GM12865 (cell line): Measurements from ENCODE around the gene ANO3.

Source experiments
- DNase-seq: peaks from one replicate; pipeline ENCODE4 v3.0.0; 2010; ENCODE audit warnings: low read depth
- H3K4me3 ChIP-seq: 2 replicates; pipeline ENCODE4 v1.5.1; 2011; ENCODE audit warnings: mild to moderate bottlenecking, low read depth, low read length, control low read depth
- TF ChIP-seq, protein P1 (sequence below): IDR thresholded peaks from 2 replicates; pipeline ENCODE4 v1.5.1; 2011; ENCODE audit warnings: low read length, control low read depth, low read depth, inconsistent platforms; ENCODE audit not compliant: insufficient read depth; ENCODE audit errors: missing control alignments

The ANO3 gene

DNA sequence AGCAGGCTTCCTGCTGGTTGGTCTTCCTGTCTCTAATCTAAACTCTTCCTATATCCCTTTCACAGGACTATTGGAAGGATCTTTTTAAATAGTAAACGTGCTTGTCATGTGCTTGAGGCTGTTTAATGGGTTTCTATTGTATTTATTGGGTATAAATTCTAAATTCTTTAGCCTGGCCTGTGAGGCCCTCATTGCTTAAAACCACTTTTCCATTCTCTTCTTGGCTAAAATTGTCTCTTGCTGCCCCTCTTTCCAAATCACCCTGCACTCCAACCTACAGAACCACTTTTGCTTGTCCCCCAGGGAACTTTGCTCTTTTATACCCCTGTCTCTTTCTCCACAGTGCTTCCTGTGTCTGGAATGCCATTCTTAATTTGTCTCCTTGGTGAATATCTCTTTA lies 286.5 kb downstream of the ANO3 start:
- H3K4me3 ChIP-seq: no peak overlapping the region
- no peak for DNase-seq
- TF ChIP-seq, protein P1, sequence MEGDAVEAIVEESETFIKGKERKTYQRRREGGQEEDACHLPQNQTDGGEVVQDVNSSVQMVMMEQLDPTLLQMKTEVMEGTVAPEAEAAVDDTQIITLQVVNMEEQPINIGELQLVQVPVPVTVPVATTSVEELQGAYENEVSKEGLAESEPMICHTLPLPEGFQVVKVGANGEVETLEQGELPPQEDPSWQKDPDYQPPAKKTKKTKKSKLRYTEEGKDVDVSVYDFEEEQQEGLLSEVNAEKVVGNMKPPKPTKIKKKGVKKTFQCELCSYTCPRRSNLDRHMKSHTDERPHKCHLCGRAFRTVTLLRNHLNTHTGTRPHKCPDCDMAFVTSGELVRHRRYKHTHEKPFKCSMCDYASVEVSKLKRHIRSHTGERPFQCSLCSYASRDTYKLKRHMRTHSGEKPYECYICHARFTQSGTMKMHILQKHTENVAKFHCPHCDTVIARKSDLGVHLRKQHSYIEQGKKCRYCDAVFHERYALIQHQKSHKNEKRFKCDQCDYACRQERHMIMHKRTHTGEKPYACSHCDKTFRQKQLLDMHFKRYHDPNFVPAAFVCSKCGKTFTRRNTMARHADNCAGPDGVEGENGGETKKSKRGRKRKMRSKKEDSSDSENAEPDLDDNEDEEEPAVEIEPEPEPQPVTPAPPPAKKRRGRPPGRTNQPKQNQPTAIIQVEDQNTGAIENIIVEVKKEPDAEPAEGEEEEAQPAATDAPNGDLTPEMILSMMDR: no peak

DNA sequence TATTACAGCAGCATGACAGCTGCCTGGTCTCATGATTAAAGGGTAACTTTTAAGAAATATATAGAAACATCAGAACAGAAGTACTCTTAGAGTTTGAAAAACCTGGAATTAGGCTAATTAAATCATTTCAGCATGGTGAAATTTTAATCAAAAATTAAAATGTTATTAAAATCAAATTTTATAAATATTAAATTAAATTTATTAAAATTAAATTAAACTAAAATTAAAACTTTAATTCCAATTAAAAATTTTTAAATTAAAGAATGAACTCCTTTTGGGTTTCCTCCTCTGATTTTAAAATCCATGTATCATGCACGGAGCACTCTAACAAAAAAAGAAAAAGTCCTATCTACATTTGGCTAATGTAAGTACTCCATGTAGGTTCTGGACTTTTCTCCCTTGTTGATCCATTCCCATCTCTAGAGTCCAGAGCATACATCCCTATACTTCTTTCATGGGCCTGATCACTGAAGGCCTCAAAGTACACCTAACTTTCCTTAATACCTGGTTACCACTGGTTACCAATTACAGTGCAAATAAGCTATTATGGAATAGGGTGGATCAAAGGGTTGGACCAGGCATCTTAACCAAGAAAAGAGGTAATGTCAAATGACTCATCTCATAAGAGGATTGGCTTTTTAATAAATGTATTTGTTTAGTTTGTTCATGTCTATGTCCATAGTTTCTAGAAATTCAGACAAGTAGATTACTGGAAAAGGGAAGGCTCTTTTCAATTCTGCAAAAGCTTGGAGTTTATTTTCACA lies 288.5 kb downstream of the ANO3 start:
- no peak for DNase-seq
- H3K4me3 ChIP-seq: no peak overlapping the region
- TF ChIP-seq, protein P1: no peak

DNA sequence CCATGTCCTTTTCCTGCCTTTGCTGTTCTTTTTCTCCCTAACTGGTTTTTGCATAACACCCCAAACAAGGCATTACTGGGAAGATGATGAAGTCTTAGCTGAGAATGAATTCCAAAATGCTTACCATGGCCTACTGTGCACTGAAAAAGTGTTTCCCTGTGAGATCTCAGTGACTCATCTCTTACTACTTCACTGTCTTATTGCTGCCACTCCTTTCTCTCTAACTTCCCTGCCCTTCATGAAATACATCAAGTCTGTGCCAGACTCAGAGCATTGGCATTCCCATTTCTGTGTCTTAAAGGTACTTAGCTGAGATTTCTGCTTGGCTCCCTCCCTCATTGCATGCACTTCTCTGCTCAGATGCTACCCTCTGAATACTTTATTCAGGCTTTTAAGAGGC lies 289.2 kb downstream of the ANO3 start:
- TF ChIP-seq, protein P1: no peak
- no peak overlapping the region for H3K4me3 ChIP-seq
- no peak for DNase-seq

DNA sequence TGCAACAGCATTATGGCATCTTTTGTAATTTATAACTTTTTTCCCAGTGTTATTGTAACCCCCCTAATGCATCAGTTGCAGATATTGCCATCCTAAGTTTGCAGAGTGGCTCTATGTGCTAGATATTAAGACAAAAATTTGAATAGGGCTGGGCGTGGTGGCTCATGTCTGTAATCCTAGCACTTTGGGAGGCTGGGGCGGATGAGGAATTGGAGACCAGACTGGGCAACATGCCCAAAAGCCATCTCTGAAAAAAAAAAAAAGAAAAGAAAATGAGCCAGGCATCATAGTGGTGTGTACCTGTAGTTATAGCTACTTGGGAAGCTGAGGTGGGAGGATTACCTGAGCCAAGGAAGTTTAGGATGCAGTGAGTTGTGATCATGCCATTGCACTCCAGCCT lies 290.3 kb downstream of the ANO3 start:
- DNase-seq: no peak
- no peak overlapping the region for H3K4me3 ChIP-seq
- TF ChIP-seq, protein P1: no peak

DNA sequence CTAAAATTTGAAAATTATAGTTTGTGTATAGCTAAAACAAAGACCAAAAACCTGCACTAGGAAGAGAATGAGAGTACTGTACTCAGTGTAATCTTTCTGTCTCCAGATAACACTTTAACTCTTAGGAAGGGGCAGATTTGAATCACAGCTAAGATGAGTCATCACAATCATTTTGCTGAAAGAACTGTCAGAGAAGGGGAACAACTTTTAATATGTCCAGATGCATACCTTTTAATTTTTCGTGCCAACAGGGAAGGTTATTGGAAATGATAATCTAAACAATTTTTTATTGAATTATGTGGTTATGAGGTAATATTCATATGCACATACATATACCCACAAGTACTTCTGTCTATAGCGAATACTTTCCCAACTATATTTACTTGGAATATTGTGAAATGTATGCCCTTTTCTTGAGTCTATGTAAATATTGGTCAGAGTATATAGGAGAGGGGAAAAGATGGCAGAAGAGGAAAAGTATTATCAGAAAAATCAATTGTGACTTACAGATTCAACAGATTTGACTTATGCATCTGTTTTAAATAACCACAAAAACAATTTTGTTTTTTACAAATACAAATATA lies 291.2 kb downstream of the ANO3 start:
- no peak for DNase-seq

DNA sequence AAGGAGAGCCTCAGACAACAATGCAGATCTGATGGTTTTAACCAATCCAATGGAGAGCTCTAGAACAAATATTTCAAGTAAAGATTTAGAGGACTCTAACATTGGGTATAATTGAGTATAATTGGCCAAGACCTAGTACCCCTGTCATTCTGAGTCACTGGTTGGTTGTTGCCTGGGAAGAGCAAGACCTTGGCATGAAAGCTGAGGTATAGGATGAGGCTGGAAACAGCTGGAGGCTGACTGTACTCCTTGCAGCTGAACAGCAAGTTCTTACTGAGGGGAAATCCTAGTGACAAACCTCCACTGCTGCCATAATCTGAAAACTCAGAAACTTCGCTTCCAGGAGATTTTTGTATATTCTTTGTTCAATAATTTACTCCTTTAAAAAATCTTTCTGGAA lies 294.4 kb downstream of the ANO3 start:
- DNase-seq: no peak
- H3K4me3 ChIP-seq: no peak overlapping the region
- TF ChIP-seq, protein P1: no peak

More for the DNA sequence above, 291.2 kb downstream of the ANO3 start:
- H3K4me3 ChIP-seq: no peak overlapping the region
- TF ChIP-seq, protein P1: no peak
